ENCODE results near the gene ZBTB18.
"Not testable (repeated sequence)": the region's sequence is repeated elsewhere in the genome, so short reads cannot be mapped to it uniquely, and the experiment has no call there.

ZBTB18 gene

DNA sequence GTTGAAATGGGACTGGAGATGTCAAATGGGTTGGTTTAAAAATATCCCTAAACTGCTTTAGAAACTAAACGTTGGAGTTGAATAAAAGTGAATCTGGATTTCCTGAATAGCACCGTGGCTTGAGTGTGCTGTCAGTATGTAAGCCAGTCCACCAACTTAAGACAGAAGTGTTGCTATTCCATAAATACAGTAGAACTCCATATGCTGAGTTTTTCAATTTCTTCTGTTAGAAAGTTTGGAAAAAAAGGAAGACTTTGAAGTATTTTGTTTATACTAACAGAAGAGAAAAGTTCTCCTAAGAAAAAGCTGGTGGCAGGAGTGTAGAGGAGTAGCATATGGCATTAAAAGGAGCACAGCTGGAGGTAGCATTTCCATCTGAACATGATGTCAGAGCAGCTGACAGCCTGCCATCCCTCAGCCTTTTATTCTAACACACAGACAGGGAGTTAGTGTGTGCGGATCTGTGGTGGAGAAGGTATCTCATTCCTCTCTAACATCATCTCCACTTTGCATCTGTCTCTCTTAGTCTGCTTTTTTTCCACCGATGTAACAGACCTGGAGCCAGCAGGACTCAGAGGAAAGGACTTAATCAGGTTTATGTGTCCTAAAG lies at the start of gene ZBTB18:
Gene ZBTB18 (plus strand): TSS at position 449 of the 610 bp plus-strand sequence. CDS start 149 bp downstream, at position 598.
- FAIRE-seq: no peak

DNA sequence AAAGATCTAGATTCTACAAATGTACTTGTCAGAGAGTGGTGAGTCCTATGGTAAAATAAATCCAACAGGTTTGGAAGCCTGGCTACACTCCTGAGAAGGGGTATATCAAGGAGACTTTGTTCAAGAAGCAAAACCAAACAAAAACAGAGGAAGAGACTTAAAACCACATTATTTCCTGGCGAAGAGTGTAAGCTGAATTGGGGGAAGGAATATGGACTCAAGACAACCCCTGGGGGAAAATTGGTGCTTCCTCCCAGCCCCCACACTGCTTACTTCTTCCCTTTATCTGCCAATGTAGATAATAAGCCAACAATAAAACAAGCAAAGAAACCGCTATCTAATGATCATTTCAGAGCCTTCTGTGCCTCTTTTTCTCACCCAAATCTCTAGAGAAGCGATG lies 48.4 kb upstream of the ZBTB18 start:
- FAIRE-seq: no peak

DNA sequence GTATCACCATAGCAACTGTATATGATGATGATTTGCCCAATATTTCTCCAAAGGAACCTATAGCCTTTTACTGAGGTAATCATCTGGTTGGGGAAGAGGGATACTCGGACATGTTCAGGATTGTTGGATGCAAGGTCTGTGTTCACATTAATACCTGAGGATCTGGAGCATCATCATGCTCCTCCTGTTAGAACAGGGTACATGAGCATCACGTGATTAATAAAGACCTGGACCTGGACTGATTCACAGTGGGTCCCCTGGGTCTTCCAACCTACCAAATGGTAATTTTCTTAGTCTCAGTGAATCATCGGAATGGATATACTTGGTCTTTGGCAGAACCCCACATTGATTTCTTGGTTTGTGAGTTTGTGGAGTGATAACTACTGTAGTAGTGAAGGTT lies 45.6 kb upstream of the ZBTB18 start:
- FAIRE-seq: no peak

DNA sequence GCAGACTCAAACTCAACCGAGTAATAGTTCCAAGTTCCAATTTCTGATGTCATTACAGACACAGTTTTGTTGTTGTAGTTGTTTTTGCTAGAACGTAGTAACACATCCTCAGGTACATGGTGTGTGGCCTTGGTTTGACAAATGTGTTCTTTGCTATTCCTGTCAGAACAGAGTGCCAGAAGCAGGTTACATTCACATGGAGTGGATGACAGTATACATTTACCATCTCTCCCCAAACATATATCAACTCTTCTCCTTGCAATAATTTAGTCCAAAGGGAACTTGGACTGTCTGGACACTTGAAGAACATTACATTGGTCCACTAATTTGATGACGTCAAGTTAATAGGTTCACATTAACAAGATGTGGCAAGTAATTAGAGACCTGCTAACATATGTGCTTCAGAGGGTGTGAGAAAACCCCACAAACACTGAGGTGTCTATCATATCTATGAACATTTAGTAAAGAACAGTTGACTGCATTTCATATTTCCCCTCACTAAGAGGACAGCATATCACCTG lies 44.6 kb upstream of the ZBTB18 start:
- no peak for FAIRE-seq

DNA sequence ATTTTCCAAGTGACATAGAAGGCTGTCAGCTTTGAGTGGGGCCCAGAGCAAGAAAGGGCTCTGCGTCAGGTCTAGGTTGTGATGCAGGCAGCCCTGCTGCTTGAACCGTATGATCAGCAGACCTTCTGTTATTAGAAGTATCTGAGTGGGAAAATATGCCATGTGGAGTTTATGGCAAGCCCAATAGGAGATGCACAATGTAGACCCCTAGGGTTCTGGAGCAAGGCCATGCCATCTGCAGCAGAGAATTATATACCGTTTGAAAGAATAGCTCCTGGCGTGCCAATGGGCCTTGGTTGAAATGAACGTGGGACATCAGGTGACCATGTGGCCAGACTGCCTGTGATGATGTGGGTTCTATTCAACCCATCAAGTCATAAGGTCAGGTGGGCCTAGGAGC lies 44.1 kb upstream of the ZBTB18 start:
- no peak for FAIRE-seq

DNA sequence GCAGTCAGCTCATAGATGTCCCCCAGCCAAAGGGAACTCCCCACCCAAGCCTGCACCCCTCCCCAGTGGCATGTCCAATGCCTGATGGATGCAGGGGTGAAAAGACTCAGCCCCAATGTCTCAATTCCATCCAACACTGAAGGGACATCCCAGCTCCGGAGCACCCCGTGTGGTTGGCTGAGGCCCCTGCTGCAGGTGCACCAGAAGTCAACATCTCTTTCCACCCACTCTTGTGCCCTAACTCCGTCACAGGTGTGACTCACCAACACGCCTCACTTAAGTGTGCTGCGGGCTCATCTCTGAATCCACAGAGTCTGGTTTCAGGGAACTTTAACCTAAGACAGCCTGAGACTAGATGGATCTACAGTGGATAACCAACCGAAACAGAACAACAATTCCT lies 40.9 kb upstream of the ZBTB18 start:
- FAIRE-seq: no peak

DNA sequence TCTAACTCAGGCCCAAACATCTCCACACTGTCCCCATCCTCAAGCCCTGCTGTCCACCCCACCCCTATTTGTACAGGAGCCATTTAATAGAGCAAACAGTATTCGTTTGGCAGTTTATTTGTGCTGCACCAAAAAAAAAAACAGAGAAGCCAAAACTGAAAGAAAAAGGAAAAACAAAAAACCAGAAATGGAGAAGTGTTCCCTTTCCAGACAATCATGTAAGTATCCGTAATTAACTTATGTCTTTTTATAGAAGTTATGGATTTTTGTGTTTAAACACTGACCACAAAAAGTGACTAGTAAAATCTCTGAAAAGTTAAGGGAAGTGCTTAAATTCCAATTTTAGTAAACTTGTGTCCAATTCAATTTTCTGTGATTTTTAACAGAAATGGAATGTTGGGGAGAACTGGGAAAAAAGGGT lies 40.4 kb upstream of the ZBTB18 start:
- FAIRE-seq: no peak

DNA sequence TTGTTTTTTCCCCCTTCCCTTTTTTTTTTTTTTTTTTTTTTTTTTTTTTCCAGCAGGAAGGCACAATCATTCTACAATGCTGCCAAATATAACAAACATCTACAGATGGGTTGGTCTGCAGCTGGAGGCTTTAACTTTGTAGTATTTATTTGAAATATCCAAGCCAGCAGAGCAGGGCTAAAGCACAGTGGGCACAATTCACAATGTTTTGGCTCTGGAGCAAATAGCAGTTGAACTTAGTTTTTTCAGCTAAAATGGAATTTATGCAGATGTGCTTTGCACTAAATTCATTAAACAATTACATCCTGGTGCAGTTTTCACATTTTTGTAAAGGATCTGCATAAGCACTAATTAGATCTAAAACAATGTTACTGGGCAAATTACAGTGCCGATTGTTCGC lies 39.8 kb upstream of the ZBTB18 start:
- FAIRE-seq: no peak

DNA sequence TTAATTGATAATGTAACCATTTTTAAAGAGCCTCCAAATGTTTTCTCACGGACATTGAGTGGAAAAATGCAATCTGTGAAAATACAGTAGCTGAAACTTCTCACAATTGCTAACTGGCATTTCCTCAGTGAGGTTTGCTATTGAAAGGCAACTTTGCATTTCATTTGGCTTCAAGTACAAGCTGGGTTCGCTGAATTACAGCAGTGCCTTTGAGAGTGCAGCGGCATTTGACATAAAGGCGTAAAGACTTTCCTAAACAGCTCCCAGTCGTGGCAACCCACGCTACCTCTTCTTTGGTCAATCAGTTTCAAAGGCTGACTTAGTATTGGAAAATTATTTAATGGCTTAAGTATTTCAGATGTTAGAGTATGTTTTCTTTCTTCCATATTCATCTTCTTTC lies 39.3 kb upstream of the ZBTB18 start:
- FAIRE-seq: no peak

DNA sequence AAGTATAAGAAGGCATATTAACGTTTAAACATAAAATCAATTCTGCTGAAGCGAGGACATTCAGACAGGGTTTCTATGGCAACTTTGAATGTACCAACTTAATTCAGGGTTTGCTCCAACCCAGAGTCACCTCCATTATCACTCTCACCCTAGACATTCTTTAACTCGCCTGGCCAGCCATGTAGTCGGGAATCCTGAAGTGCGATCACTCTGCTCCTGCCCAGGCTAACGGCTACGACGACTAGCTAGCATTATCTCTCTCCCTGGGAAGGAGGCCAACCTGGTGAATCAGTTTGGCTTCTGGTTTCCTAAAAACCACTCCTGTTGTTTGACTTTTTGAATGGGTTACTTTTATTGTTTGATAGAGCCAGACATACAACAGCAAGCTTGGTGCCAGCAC lies 38.9 kb upstream of the ZBTB18 start:
- no peak for FAIRE-seq

DNA sequence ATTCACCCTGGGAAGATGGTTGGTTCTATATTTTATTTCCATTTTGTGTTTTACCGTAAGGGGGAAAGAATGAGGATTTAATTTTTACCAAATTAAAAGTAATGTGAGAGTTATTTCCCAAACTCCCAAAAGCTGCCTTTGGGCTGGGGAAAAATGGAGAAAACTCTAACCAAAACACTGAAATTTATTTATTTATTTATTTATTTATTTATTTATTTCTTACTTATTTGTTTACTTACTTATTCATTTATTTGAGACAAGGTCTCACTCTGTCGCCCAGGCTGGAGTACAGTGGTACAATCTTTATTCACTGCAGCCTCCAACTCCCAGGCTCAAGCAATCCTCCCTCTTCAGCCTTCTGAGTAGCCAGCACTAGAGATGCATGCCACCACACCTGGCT lies 38.0 kb upstream of the ZBTB18 start:
- FAIRE-seq: no peak

DNA sequence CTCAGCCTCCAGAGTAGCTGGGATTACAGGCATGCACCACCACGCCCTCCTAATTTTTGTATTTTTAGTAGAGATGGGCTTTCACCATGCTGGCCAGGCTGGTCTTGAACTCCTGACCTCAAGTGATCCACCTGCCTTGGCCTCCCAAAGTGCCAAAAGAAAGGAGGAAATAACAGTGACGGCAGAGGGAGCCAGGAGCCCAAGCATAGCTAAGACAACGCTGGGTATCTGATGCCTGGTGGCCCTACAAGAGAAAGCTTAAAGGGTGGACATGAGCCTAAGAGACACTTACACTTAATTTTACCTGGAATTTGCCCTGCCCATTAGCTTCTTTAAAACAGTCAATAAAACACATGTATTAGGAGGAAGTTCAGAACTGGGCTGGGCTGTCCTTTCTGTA lies 36.2 kb upstream of the ZBTB18 start:
- not testable (repeated sequence) for FAIRE-seq

DNA sequence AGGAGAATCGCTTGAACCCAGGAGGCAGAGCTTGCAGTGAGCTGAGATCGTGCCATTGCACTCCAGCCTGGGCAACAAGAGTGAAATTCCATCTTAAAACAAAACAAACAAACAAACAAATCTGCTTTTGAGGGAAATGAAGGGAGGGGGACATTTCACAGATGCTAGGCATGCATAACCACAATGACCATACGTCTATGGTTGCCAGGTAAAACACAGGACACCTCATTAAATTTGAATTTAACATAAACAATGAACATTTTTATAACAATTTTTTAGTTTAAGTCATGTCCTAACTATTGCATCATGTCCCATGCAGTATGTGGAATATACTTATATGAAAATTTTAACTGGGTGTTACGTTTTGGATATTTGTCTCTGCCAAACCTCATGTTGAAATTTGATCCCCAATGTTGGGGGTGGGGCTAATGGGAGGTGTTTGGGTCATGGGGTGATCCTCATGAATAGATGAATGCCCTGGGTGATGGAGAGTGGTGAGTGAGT lies 31.0 kb upstream of the ZBTB18 start:
- FAIRE-seq: no peak

DNA sequence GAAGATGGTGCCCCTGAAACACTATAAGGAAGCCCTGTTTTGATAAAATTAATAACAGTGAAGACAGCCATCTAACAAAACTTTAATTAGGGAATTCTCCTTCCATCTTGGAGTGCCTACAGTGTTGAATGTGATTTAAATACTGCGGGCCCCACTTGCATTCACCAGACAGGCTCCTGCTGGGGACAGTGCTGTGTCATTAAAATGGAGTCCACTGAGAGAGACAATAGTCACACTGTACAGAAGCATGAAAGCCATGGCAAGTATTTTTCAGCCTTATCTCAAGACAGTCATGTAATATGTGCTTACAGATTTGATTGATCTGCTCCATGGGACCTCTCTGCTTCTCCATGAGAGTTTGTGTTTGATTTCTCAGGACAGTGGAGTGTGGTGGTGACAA lies 29.7 kb upstream of the ZBTB18 start:
- no peak for FAIRE-seq

DNA sequence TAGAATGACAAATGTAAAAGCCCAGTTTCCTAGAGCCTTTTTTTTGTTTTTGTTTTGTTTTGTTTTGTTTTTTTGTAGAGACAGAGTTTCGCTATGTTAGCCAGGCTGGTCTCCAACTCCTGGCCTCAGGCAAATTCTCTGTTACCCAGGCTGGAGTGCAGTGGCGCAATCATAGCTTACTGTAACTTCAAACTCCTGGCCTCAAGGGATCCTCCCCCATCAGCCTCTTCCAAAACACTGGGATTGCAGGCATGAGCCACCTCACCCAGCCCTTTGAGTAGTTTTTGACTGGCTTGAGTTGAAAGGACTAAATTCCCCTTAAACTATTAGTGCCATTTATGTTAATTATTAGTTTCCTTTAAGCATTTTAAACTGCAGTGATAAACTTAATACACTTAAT lies 28.8 kb upstream of the ZBTB18 start:
- FAIRE-seq: no peak

DNA sequence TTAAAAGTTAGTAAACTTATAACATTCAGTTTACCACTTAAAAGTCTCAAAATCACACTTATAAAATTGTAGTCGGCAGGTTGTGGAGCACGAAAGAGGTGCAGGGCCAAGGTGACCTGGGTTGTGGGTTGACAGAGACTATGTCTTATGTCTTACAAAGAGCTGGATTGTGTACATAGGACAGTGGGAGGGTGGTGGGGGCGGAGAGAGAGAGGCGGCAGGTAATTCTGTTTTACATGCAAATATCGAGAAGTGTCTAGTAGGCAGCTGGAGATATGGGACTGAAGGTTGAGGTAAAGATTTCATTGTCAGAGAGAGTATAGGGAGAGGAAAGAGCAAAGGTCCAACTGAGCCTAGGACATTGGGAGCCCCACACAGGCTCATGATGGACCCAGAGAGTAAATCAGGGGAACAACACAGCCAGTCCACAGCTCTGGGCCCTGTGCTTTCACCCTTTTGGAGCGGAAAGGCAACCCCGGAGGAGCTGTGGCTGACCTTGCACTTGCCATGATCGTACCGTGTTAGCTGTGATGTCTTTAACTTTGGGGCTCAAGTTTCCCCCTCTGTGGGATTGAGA lies 28.1 kb upstream of the ZBTB18 start:
- FAIRE-seq: no peak

DNA sequence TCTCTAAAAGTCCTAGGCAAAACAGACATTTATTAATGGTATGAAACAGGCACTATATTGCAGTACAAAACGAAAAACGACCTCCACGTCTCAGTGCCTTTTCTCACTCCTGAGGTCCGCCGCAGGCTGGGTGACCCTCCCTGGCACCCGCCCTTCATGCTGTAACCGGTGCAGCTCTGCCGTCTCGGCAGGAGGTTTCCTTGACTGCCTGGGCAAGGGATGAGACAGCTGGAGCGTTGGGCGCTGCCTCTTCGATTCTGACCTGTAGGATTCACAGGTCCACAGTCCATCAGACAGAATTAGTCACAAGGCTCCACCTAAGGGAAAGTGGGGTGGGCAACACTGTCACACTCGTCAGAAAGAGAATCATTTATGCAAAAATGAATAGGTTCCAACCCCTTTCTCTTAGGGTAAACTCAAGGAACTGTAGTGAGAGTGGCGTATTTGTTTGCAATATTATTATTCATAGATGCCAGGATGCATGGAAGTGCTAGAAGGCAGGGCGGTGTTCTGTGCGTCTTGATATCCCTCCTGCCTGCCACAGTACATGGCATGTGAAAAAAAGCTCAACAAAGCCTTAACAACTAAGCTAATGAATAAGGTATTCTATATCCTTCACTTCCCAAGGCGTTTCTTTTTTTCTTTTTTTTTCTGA lies 23.5 kb upstream of the ZBTB18 start:
- FAIRE-seq: no peak

DNA sequence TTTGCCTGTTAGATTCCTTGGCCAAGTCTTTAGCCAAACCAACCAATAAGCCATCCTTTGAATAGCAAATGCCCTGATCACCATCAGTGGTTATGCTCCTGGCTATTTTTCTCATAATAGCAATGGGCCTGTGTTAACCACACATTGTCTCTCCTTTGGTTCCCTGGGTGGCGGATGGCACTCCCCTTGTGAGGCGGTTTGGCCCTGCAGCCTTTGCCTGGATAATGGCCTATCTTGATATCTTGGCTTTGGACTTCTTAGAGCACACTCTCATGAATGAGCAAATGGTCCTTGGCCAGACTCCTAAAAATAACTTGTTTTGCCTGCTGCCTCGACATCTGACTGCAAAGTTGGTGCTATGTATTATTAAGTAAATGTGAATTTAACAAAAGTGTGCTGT lies 22.4 kb upstream of the ZBTB18 start:
- no peak for FAIRE-seq

DNA sequence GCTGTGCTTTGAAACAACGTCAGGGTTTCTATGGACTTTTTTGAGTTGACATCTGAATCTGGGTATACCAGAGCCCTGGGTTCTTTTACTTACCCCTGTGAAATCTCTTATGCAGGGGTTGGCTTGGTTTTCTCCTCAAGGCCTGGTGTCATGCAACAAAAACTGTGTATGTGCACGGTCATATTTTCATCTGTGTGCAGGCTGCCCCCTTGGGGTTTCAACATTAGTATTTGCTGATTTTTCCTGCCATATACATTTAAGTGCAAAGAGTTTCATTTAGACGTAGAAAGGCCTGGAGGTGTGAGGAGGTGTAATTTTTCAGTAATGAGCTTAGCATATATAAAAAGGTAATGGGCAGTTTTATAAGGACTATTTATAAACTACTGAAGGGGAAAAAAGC lies 22.0 kb upstream of the ZBTB18 start:
- FAIRE-seq: no peak

DNA sequence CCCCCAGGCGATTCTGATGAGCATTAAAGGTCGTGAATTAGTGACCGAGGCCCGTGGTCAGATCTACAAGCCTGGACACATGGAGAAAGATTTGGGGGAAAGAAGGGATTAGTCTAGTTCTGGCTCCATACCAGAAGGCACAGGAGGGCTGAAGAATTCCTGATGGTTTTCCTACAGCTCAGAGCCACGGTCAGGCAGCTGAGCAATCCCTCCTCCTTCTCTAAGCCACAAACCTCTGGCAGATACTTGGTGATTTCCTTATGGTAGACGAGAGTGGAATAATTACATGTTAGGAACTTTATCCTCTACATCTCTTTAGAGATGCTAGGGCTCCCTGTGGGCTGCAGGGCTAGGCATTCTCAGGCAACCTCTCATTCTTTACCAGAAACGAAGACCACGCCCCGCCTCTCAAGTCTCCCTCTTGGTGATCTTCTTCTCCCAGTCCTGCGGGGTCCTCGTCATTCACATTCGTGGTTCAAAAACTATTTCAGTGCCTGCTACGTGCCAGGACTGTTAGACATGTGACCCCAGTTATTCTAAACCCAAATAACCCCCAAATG lies 20.5 kb upstream of the ZBTB18 start:
- no peak for FAIRE-seq

DNA sequence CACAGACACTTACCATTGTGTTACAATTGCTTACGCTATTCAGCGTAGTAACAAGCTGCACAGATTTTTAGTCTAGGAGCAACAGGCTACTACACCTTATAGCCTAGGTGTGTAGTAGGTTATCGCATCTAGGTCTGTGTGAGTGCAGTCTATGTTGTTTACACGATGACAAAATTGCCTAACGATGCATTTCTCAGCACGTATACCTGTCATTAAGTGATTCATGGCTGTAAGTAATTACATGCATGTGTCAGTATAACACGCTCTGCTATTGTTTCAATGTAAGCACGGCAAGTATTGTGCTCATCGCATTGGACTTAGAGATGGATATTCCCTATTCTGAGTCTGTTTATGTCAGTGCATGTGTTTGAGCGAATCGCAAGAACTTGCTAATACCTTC lies 15.7 kb upstream of the ZBTB18 start:
- FAIRE-seq: no peak

DNA sequence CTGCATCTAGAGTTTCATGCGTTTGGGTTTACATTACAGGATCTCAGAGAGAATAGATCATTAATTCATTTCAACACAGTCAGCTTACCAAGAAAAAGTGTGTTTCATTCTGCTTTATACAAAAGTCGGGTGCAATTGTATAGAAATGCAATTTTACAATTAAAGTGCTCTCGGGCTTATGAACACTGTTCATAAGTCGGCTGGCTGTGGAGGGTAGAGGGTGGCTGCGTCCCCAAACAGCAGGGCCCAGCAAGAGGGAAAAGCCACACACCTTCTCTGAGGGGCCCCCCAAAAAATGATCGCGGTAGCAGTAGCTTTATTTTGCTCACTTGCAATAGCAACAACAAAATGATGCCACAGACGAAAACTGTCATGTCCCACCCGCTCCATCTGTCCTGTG lies 13.8 kb upstream of the ZBTB18 start:
- FAIRE-seq: no peak

DNA sequence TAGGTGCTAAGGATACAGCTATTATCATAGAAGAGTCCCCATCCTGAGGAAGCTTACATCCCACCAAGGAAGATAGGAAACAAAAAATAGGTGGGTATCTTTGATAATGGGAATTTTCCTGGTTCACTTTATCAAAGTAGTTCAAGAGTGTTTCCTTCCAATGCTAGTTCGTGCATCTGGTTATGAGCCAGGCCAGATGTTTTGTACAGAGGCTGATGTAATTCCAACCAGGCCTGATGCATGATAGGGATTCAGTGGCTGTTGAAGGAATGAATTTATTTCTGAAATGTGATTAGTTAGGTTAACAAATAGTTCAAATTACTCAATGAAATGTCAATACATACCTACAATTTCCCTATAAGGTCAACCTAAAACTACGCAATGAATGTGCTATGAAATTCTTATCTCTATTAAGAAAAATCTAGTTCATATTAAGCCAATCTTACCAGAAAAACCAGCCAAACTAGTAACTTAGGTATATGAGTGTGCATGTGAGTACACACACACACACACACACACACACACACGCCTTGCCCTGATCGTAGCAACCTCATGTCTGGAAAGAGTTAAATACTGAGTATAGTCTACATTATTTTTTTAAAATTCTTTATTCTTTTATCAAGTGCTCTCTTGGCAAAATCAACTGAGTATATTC lies 9.5 kb upstream of the ZBTB18 start:
- no peak for FAIRE-seq
